GM12892 (cell line): ENCODE measurements around the gene SPTLC3.

Source experiments
- POLR2A ChIP-seq: IDR thresholded peaks from 2 replicates; pipeline ENCODE4 v1.6.1; 2011; ENCODE audit warnings: low read depth, low read length, control low read depth
- POLR2AphosphoS5 ChIP-seq: IDR thresholded peaks from 2 replicates; pipeline ENCODE4 v1.6.1; 2011; ENCODE audit warnings: low read depth, low read length, control low read depth
- TAF1 ChIP-seq: IDR thresholded peaks from 2 replicates; pipeline ENCODE4 v1.6.1; 2011; ENCODE audit warnings: low read depth, mild to moderate bottlenecking, control low read depth, low read length, borderline replicate concordance

GRCh38 chr20:13102694-13103093 is 93.9 kb downstream of the SPTLC3 start:
- no peak for TF ChIP-seq POLR2A
- no peak for TF ChIP-seq POLR2AphosphoS5
- no peak for TF ChIP-seq TAF1
